ENCODE measurements around the gene CHL1. TPM values are rescaled to one million over a fixed set of nuclear protein-coding genes. Genes with fewer than 3 reads are reported as not detected.

Gene CHL1
- total RNA-seq, 3 donors from 2014 or later: 9.1 to 48.8 (median 9.3) TPM

GRCh38 chr3:377158-377561, 180.6 kb downstream of the CHL1 start:
- Histone ChIP-seq H3K4me1 (ENCODE audit: low read depth) (no peaks in the 10 kb centered on the region), H3K9me3 (no peaks in the 10 kb centered on the region), H3K36me3 (ENCODE audit: low read depth) (no peaks in the 10 kb centered on the region), H3K4me3 (no peak overlapping the region)
- ATAC-seq: no peak
- intact Hi-C loops (cut with DNase I, micrococcal nuclease): no loop called here
- TF ChIP-seq CTCF (IDR thresholded peaks at IDR 0.05): no peak
- no peak for DNase-seq

- no peak overlapping the region for H3K4me3 ChIP-seq
- ATAC-seq: no peak
- no peaks in the 10 kb centered on the region for H3K4me1 ChIP-seq (ENCODE audit: low read depth)
- no peak for TF ChIP-seq CTCF (IDR thresholded peaks at IDR 0.05)
- no peak for DNase-seq
- intact Hi-C loops (cut with DNase I, micrococcal nuclease): no loop called here
- no peaks in the 10 kb centered on the region for H3K36me3 ChIP-seq (ENCODE audit: low read depth)
- no peaks in the 10 kb centered on the region for H3K9me3 ChIP-seq
Measured at GRCh38 chr3:380801-381200, 184.2 kb downstream of the CHL1 start.

GRCh38 chr3:385151-385550, 188.6 kb downstream of the CHL1 start:
- ATAC-seq: no peak
- no peak for TF ChIP-seq CTCF (IDR thresholded peaks at IDR 0.05)
- H3K36me3 ChIP-seq (ENCODE audit: low read depth): no peaks in the 10 kb centered on the region
- no peak for DNase-seq
- intact Hi-C loops (cut with DNase I, micrococcal nuclease): no loop called here
- no peaks in the 10 kb centered on the region for H3K4me1 ChIP-seq (ENCODE audit: low read depth)
- no peak overlapping the region for H3K4me3 ChIP-seq
- H3K9me3 ChIP-seq: no peaks in the 10 kb centered on the region

- H3K36me3 ChIP-seq (ENCODE audit: low read depth): no peaks in the 10 kb centered on the region
- no peak for TF ChIP-seq CTCF (IDR thresholded peaks at IDR 0.05)
- H3K4me3 ChIP-seq: no peak overlapping the region
- no peaks in the 10 kb centered on the region for H3K9me3 ChIP-seq
- intact Hi-C loops (cut with DNase I, micrococcal nuclease): no loop called here
- no peak for DNase-seq
- H3K4me1 ChIP-seq (ENCODE audit: low read depth): no peaks in the 10 kb centered on the region
- no peak for ATAC-seq
Measured at GRCh38 chr3:394775-395174, 198.2 kb downstream of the CHL1 start.

GRCh38 chr3:396293-396692, 199.7 kb downstream of the CHL1 start:
- Histone ChIP-seq H3K4me1 (ENCODE audit: low read depth) (no peaks in the 10 kb centered on the region), H3K36me3 (ENCODE audit: low read depth) (no peaks in the 10 kb centered on the region), H3K9me3 (no peaks in the 10 kb centered on the region), H3K4me3 (no peak overlapping the region)
- intact Hi-C loops (cut with DNase I, micrococcal nuclease): no loop called here
- no peak for TF ChIP-seq CTCF (IDR thresholded peaks at IDR 0.05)
- DNase-seq: no peak
- no peak for ATAC-seq

- no peaks in the 10 kb centered on the region for H3K36me3 ChIP-seq (ENCODE audit: low read depth)
- H3K9me3 ChIP-seq: no peaks in the 10 kb centered on the region
- intact Hi-C loops (cut with DNase I, micrococcal nuclease): no loop called here
- H3K4me3 ChIP-seq: no peak overlapping the region
- ATAC-seq: no peak
- no peak for DNase-seq
- no peak for TF ChIP-seq CTCF (IDR thresholded peaks at IDR 0.05)
- H3K4me1 ChIP-seq (ENCODE audit: low read depth): no peaks in the 10 kb centered on the region
Measured at GRCh38 chr3:399647-400046, 203.1 kb downstream of the CHL1 start.

Measured in mucosa of descending colon (tissue), 3 donors.